Heart right ventricle (tissue), 16 donors: ENCODE data around the gene CPSF4L. TPM values are rescaled to one million over a fixed set of nuclear protein-coding genes. Genes with fewer than 3 reads are reported as not detected.

Experiments used
- ATAC-seq, 8 donors: fragments of 200-7000 bp; cut with Tn5 transposase; one replicate each; pipeline ENCODE4 v1.9.1; 2020; ENCODE audit warnings: mild to moderate bottlenecking in 8 of 8, moderate library complexity in 8 of 8, moderate number of reproducible peaks in 1 of 8
- DNase-seq, 2 donors: peaks; one replicate each; pipeline ENCODE4 v3.0.0-alpha.2; 2020
- H3K27ac ChIP-seq, 10 donors: fragments of 200-600 bp; sonication (generic) in 2 of 10; one replicate each; pipeline versions ENCODE4 v1.5.0 to v1.8.0; 2020 to 2022; ENCODE audit warnings: mild to moderate bottlenecking in 3 of 10
- H3K27me3 ChIP-seq, 7 donors: fragments of 200-600 bp; one replicate each; pipeline ENCODE4 v1.8.0; 2021 to 2022; ENCODE audit warnings: mild to moderate bottlenecking in 2 of 7
- H3K36me3 ChIP-seq, 9 donors: fragments of 200-600 bp; sonication (generic) in 1 of 9; one replicate each; pipeline versions ENCODE4 v1.5.0 to v1.8.0; 2020 to 2022; ENCODE audit warnings: mild to moderate bottlenecking in 2 of 9
- H3K4me1 ChIP-seq, 9 donors: fragments of 200-600 bp; sonication (generic) in 1 of 9; one replicate each; pipeline versions ENCODE4 v1.5.0 to v1.8.0; 2020 to 2022; ENCODE audit warnings: mild to moderate bottlenecking in 4 of 9
- H3K4me3 ChIP-seq, 10 donors: fragments of 200-600 bp; sonication (generic) in 2 of 10; one replicate each; pipeline versions ENCODE4 v1.5.0 to v1.8.0; 2020 to 2022; ENCODE audit warnings: mild to moderate bottlenecking in 7 of 10, moderate library complexity in 2 of 10
- H3K9me3 ChIP-seq, 11 donors: fragments of 200-600 bp in 10 of 11; sonication (generic) in 2 of 11; one replicate each; pipeline versions ENCODE4 v1.5.0 to v1.8.0; 2013 to 2022; ENCODE audit warnings: mild to moderate bottlenecking in 2 of 11, control low read depth in 1 of 11, moderate library complexity in 1 of 11
- WGBS, 2 donors: extraction: QIAGEN DNeasy Blood & Tissue Kit; methylation state at CpG; one replicate each; pipeline ENCODE4 v1.1.7; 2013; ENCODE audit warnings: inconsistent platforms in 1 of 2; 5-methylcytosine and 5-hydroxymethylcytosine counted together
- intact Hi-C, 10 donors: fragments of 100-400 bp; cut with DNase I; formaldehyde crosslinking; loops; one replicate each; pipeline versions ENCODE4 v1.11.1 to v1.14.2; 2022
- polyA plus RNA-seq, 2 donors: library from polyadenylated mRNA; stranded (reverse); fragments of 200-250 nt; gene quantifications; one replicate each; pipeline ENCODE4 v1.2.3, GENCODE V29; 2013
- total RNA-seq, 10 donors: library from RNA; stranded (reverse); fragmentation: NEBNext Ultra II Directional in 3 of 10; extraction: Animal tissue kit (Norgen Biotek cat#: 25700) in 3 of 10; gene quantifications; one replicate each; pipeline versions ENCODE4 v1.2.1 to v1.2.4, GENCODE V29; 2021 to 2023
- TF ChIP-seq, protein P1 (sequence below), 9 donors: fragments of 200-600 bp; sonication (generic) in 2 of 9; IDR thresholded peaks; one replicate each; pipeline versions ENCODE4 v1.5.0 to v1.8.0; 2021 to 2022; ENCODE audit warnings: antibody characterized with exemption in 9 of 9, mild to moderate bottlenecking in 5 of 9, moderate library complexity in 1 of 9
- donor health status: Arrhythmogenic right ventricular cardiomyopathy.
- donor health status: ischemic (EF 13 %, LVEDD 7.1; RV severe dilation, severe dysfunction).
- donor health status: healthy with polysubstance abuse.
- donor health status: DM: no; HTN: yes; CAD: no.
- donor health status: DM: no; HTN: no; CAD: no.
- donor health status: ischemic (EF 25% LVEDD 6.9; RV normal size, moderate dysfunction).
- donor health status: ischemic (EF 25% LVEDD 5.7; RV mildly dilated, moderate dysfunction).
- donor health status: healthy.
- donor health status: DM: yes; HTN: yes; CAD: no.
- donor health status: Ischemic cardiomyopathy.
- donor health status: ischemic (EF 35%, LVEDD 5.7; RV mildly dilated, moderate dysfunction).
- donor health status: nonischemic (EF 11% LVEDD 7.7; RV severe dilation, severe dysfunction).
- donor health status: DM: yes; HTN: yes; CAD: no.
- donor health status: PGD.
- donor health status: ischemic (EF 29% LVEDD 5.4; RV normal size, mild dysfunction).
- donor health status: nonischemic (EF 23%, LVEDD 6.1; RV moderate dilation, normal function).

The CPSF4L gene
- total and polyA plus RNA-seq, 12 donors: not detected

DNA sequence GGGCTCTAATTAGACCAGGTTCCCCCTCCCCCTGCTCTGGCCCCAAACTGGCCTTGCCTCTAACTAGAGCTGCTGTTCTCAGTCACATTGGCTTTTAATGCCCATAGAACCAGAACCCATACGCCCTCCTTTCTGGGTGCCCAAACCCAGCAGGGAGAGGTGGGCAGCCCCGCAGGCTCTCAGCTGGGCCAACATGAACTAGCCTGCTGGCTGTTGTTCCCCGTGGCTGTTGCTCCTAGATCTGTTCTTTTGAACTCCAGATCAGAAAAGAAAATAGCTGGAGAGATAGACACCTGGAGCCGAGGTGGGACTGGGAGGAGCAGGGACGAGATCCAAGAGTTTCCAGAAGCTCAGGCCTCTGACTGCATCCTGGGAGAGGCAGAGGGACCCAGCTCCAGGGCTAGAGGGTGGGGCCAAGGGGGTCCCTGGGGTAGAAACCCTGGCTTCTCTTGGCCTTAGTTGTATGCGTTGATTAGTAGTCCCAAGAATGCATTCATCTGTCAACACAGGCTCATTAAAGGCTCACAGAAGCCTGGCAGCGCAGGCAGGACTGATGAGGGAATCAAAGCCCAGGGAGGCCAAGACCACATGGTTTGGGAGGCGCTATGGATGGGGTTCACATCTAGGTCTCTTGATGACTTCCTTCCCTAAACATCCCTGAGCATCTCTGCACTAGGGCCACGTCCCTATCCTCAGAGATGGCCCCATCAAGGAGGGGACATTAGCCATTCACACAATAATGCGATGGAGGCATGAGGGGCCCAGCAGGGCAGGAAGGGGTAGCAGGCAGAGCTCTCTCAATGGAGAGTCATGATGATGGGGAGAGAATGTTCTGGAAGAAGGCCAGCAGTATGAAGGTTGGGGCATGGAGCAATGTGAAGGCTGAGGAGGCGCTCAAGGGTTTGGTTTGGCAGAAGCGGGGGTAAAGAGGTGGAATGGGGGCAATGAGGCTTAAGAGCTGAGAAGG is 1.3 kb upstream of the CPSF4L start:
- 67 to 74% methylated on average over 12 of the region's 12 CpGs for WGBS, 2 donors
- Histone ChIP-seq H3K27ac (no peak overlapping the region), H3K4me3 (no peak overlapping the region), H3K36me3 (no peaks in the 10 kb centered on the region), H3K4me1 (peaks cover 0 to 10% (median 0%) of the 10 kb centered on the region in 9 donors), H3K27me3 (no peaks in the 10 kb centered on the region), H3K9me3 (no peaks in the 10 kb centered on the region)
- intact Hi-C loops: no loop called here
- TF ChIP-seq, protein P1, sequence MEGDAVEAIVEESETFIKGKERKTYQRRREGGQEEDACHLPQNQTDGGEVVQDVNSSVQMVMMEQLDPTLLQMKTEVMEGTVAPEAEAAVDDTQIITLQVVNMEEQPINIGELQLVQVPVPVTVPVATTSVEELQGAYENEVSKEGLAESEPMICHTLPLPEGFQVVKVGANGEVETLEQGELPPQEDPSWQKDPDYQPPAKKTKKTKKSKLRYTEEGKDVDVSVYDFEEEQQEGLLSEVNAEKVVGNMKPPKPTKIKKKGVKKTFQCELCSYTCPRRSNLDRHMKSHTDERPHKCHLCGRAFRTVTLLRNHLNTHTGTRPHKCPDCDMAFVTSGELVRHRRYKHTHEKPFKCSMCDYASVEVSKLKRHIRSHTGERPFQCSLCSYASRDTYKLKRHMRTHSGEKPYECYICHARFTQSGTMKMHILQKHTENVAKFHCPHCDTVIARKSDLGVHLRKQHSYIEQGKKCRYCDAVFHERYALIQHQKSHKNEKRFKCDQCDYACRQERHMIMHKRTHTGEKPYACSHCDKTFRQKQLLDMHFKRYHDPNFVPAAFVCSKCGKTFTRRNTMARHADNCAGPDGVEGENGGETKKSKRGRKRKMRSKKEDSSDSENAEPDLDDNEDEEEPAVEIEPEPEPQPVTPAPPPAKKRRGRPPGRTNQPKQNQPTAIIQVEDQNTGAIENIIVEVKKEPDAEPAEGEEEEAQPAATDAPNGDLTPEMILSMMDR (IDR thresholded peaks at IDR 0.05): no peak
- peak in 6 of 8 donors; percentile 16 to 66 (median 37) for ATAC-seq
- no peak for DNase-seq

DNA sequence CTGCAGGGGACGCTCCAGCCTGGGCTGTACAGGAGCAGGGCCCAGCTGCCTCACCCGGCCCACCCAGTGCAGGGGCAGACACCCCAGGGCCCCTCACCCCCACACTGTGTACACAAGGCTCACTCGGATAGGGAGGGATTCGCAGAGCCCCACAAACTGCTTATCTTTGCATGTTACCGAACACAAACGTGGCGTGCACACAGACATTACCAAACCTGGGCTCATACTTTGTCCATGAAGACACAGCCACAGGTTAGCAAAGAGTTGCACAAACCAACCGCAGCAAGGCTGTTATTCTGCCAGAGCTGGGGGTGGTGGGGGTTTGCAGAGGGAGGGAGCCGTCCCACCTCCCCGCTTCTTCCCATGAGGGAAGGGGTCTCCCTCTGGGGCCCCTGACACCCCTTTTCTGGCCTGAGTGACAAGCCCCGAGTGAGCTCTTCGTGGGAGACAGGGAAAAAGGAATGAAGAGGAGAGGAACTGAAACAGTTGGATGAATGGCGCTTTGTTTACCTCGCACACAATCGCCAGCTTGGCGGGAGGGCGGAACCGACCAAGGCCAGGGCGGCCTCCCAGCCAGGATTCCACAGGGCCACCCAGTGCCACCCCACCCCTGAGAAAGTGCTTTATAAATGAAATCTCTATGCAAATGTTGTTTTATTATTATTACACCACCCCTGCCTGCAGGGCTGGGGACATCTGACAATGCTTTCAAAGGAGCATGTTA is 434 bp upstream of the CPSF4L start:
- ATAC-seq (peak in 2 of 8 donors; percentile 17 to 23), DNase-seq (no peak)
- WGBS, 2 donors: 87 to 91% methylated on average over 19 of the region's 19 CpGs
- Histone ChIP-seq H3K27ac (no peak overlapping the region), H3K36me3 (no peaks in the 10 kb centered on the region), H3K4me3 (no peak overlapping the region), H3K9me3 (no peaks in the 10 kb centered on the region), H3K27me3 (no peaks in the 10 kb centered on the region), H3K4me1 (peaks cover 0 to 10% (median 0%) of the 10 kb centered on the region in 9 donors)
- TF ChIP-seq, protein P1 (IDR thresholded peaks at IDR 0.05): no peak
- intact Hi-C loops: no loop called here

DNA sequence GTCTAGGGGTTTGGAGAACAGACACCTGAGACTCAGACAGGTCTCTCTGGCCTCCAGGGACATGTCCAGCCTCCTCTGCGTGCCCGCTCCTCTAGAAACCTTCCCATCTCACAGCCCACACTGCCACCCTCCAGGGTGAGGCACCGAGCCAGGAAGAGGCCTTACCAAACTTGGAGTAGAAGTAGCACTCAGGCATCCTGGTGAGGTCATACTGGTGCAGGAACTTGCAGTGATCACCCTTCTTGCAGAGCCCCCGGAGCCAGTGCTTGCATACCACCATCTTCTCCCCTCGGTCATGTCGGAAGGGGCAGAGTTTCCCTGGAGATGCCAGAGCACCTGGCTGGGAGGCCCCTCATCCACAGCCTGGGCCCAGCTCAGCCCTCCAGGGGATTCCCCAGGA is 4.2 kb downstream of the CPSF4L start:
- H3K36me3 ChIP-seq: no peaks in the 10 kb centered on the region
- intact Hi-C loops: loop anchor here in 6 of 10 donors (2.0 to 10.0 kb wide), 3 partner anchors 55 to 533 kb away; partner anchors contain the start of gene CDC42EP4 (in 2 of the 6)
- no peaks in the 10 kb centered on the region for H3K27me3 ChIP-seq
- no peak overlapping the region for H3K4me3 ChIP-seq
- no peak overlapping the region for H3K27ac ChIP-seq
- ATAC-seq (no peak), DNase-seq (no peak)
- 84 to 85% methylated on average over 6 of the region's 6 CpGs for WGBS, 2 donors
- no peaks in the 10 kb centered on the region for H3K9me3 ChIP-seq
- peaks cover 0 to 8% (median under 1%) of the 10 kb centered on the region in 9 donors for H3K4me1 ChIP-seq
- TF ChIP-seq, protein P1 (IDR thresholded peaks at IDR 0.05): no peak

DNA sequence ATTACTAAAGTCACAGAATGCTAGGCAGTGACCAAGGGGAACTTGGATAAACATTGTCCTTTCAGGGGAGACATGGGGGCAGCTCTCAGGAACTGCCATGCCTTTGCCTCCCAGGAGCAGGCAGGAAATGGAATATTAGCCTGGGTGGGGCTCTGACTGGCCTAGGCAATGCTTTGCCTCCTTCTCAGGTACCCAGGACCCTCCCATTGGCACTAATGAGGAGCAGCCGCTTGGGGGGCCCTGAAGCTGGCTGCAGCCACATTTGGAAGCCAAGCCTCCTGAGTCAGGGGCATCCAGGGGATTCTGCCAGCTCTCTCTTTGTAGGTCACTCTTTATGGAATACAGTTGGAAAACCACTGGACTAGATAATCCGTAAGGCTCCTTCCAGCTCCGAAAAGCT is 5.5 kb downstream of the CPSF4L start:
- TF ChIP-seq, protein P1 (IDR thresholded peaks at IDR 0.05): no peak
- intact Hi-C loops: loop anchor here in 7 of 10 donors (1.0 to 10.0 kb wide), 5 partner anchors 56 to 531 kb away; partner anchors contain the start of gene CDC42EP4 (in 2 of the 7)

More for the DNA sequence above, 5.5 kb downstream of the CPSF4L start:
- no peak for DNase-seq
- peak in 1 of 8 donors; percentile 25 for ATAC-seq
- Histone ChIP-seq H3K4me1 (peaks cover 0 to 8% (median 0%) of the 10 kb centered on the region in 9 donors), H3K27me3 (no peaks in the 10 kb centered on the region), H3K27ac (no peak overlapping the region), H3K4me3 (no peak overlapping the region), H3K36me3 (no peaks in the 10 kb centered on the region), H3K9me3 (no peaks in the 10 kb centered on the region)
- 97 to 99% methylated on average over 3 of the region's 3 CpGs for WGBS, 2 donors
